NCI-H69 (cell line): Measurements from ENCODE around the gene KRTAP2-1.
A peak's percentile ranks its signal among the peaks of the same experiment; 100 is the strongest.
"Not testable (repeated sequence)": the region's sequence is repeated elsewhere in the genome, so short reads cannot be mapped to it uniquely, and the experiment has no call there.

Experiments
- DNase-seq: peaks from one replicate; lab custom pipeline; 2025; lab: John Stamatoyannopoulos, UW

Gene KRTAP2-1

GRCh38 chr17:41046735-41047465 lies at the start of gene KRTAP2-1:
KRTAP2-1 (minus strand) TSS chr17:41047316; CDS start chr17:41047267, 49 bp downstream.
- peak; percentile 30 for DNase-seq

GRCh38 chr17:41096055-41096454 lies 48.9 kb upstream of the KRTAP2-1 start:
- DNase-seq = no peak

- not testable (repeated sequence) for DNase-seq
Observed at GRCh38 chr17:41088760-41089352, 41.7 kb upstream of the KRTAP2-1 start.

GRCh38 chr17:41084100-41084856 lies 37.2 kb upstream of the KRTAP2-1 start, which contains the start of gene KRTAP4-7:
KRTAP4-7 (plus strand) TSS chr17:41084150; CDS start chr17:41084207, 57 bp downstream.
- DNase-seq = not testable (repeated sequence)

- DNase-seq = not testable (repeated sequence)
Observed at GRCh38 chr17:41083427-41083826, 36.3 kb upstream of the KRTAP2-1 start.

- DNase-seq = peak; percentile 43
Observed at GRCh38 chr17:41082626-41083025, 35.5 kb upstream of the KRTAP2-1 start.

- no peak for DNase-seq
Observed at GRCh38 chr17:41076788-41077187, 29.7 kb upstream of the KRTAP2-1 start.

- no peak for DNase-seq
Observed at GRCh38 chr17:41073676-41074075, 26.6 kb upstream of the KRTAP2-1 start.

- DNase-seq = peak; percentile 62
Observed at GRCh38 chr17:41071606-41072360, 24.7 kb upstream of the KRTAP2-1 start.

- no peak for DNase-seq
Observed at GRCh38 chr17:41069031-41069430, 21.9 kb upstream of the KRTAP2-1 start.

- DNase-seq = no peak
Observed at GRCh38 chr17:41067281-41067680, 20.2 kb upstream of the KRTAP2-1 start.

- no peak for DNase-seq
Observed at GRCh38 chr17:41065829-41066624, 18.9 kb upstream of the KRTAP2-1 start, which contains the start of gene KRTAP2-4. KRTAP2-4 (minus strand) TSS chr17:41065879; CDS start chr17:41065845, 34 bp downstream.

- not testable (repeated sequence) for DNase-seq
Observed at GRCh38 chr17:41065016-41065689, 18.0 kb upstream of the KRTAP2-1 start.

GRCh38 chr17:41064301-41064700 lies 17.2 kb upstream of the KRTAP2-1 start:
- DNase-seq = no peak

- DNase-seq = no peak
Observed at GRCh38 chr17:41063449-41063848, 16.3 kb upstream of the KRTAP2-1 start.

GRCh38 chr17:41061964-41062363 lies 14.8 kb upstream of the KRTAP2-1 start:
- no peak for DNase-seq

GRCh38 chr17:41060052-41060604 lies 13.0 kb upstream of the KRTAP2-1 start, which contains the start of gene KRTAP2-3:
KRTAP2-3 (minus strand) TSS chr17:41060114; CDS start chr17:41060050, 64 bp downstream.
- DNase-seq = no peak

- DNase-seq = peak; percentile 6
Observed at GRCh38 chr17:41059276-41060051, 12.3 kb upstream of the KRTAP2-1 start.

GRCh38 chr17:41058741-41059140 lies 11.6 kb upstream of the KRTAP2-1 start:
- no peak for DNase-seq
